Ectodermal cell (in vitro differentiated cells): ENCODE measurements around the gene IGF2R.
"Not testable (repeated sequence)": the region's sequence is repeated elsewhere in the genome, so short reads cannot be mapped to it uniquely, and the experiment has no call there.

Experiments
- H3K27ac ChIP-seq: 2 replicates; pipeline ENCODE4 v1.7.0; 2013; ENCODE audit warnings: mild to moderate bottlenecking, low read depth, low read length; ENCODE audit not compliant: insufficient read depth, poor library complexity, severe bottlenecking
- H3K27me3 ChIP-seq: 2 replicates; pipeline ENCODE4 v1.7.0; 2013; ENCODE audit warnings: mild to moderate bottlenecking, low read length; ENCODE audit not compliant: insufficient read depth, control insufficient read depth, poor library complexity, severe bottlenecking
- H3K36me3 ChIP-seq: one replicate; pipeline ENCODE4 v1.7.0; 2013; ENCODE audit warnings: low read length; ENCODE audit not compliant: control insufficient read depth, insufficient read depth
- H3K4me1 ChIP-seq: one replicate; pipeline ENCODE4 v1.7.0; 2013; ENCODE audit warnings: low read length; ENCODE audit not compliant: control insufficient read depth, insufficient read depth
- H3K4me3 ChIP-seq: 2 replicates; pipeline ENCODE4 v1.7.0; 2013; ENCODE audit warnings: low read depth, low read length, control low read depth; ENCODE audit not compliant: insufficient read depth
- H3K9me3 ChIP-seq: 2 replicates; pipeline ENCODE4 v1.7.0; 2013; ENCODE audit warnings: mild to moderate bottlenecking, low read length, moderate library complexity; ENCODE audit not compliant: control insufficient read depth
- WGBS, 2 experiments: methylation state at CpG; one replicate each; pipeline ENCODE4 v1.1.7; 2013; ENCODE audit warnings: missing lambda C conversion rate in 2 of 2; 5-methylcytosine and 5-hydroxymethylcytosine counted together

IGF2R gene

GRCh38 chr6:159966339-159966738 lies 2.5 kb upstream of the IGF2R start:
- Histone ChIP-seq H3K9me3 (no peaks in the 10 kb centered on the region), H3K4me1 (peaks cover 5% of the 10 kb centered on the region), H3K4me3 (no peak overlapping the region), H3K36me3 (no peaks in the 10 kb centered on the region), H3K27me3 (peaks cover 26% of the 10 kb centered on the region), H3K27ac (no peak overlapping the region)
- 91 to 92% methylated on average over 4 of the region's 4 CpGs for WGBS, 2 experiments

- Histone ChIP-seq H3K4me1 (peaks cover 5% of the 10 kb centered on the region), H3K9me3 (no peaks in the 10 kb centered on the region), H3K27ac (no peak overlapping the region), H3K36me3 (no peaks in the 10 kb centered on the region), H3K27me3 (peaks cover 26% of the 10 kb centered on the region), H3K4me3 (no peak overlapping the region)
- 89 to 94% methylated on average over 3 of the region's 3 CpGs for WGBS, 2 experiments
Measured at GRCh38 chr6:159966981-159967380, 1.9 kb upstream of the IGF2R start.

- not testable (repeated sequence) for H3K9me3 ChIP-seq, H3K27ac ChIP-seq, H3K36me3 ChIP-seq, H3K4me3 ChIP-seq, H3K4me1 ChIP-seq
- 94% methylated on average over 15 to 16 of the region's 17 CpGs for WGBS, 2 experiments
- H3K27me3 ChIP-seq, result peaks cover 26% of the 10 kb centered on the region
Measured at GRCh38 chr6:159967621-159968020, 1.3 kb upstream of the IGF2R start.

GRCh38 chr6:159969204-159969912 lies 476 bp downstream of the IGF2R start:
- Histone ChIP-seq H3K36me3 (no peaks in the 10 kb centered on the region), H3K4me3 (peak overlapping the region; percentile 84), H3K4me1 (peaks cover 5% of the 10 kb centered on the region), H3K9me3 (no peaks in the 10 kb centered on the region), H3K27me3 (peaks cover 20% of the 10 kb centered on the region), H3K27ac (peak overlapping the region; percentile 86)
- 0 to 1% methylated on average over 91 of the region's 91 CpGs for WGBS, 2 experiments

GRCh38 chr6:159969921-159970320 lies 1.0 kb downstream of the IGF2R start:
- WGBS, 2 experiments, result 2% methylated on average over 7 to 8 of the region's 8 CpGs
- Histone ChIP-seq H3K4me3 (peak overlapping the region; percentile 84), H3K4me1 (peaks cover 5% of the 10 kb centered on the region), H3K36me3 (no peaks in the 10 kb centered on the region), H3K27ac (peak overlapping the region; percentile 86), H3K27me3 (peaks cover 16% of the 10 kb centered on the region), H3K9me3 (no peaks in the 10 kb centered on the region)

- 91 to 92% methylated on average over 17 of the region's 18 CpGs for WGBS, 2 experiments
- peaks cover 5% of the 10 kb centered on the region for H3K4me1 ChIP-seq
- H3K9me3 ChIP-seq, result no peaks in the 10 kb centered on the region
- H3K27ac ChIP-seq, result no peak overlapping the region
- H3K36me3 ChIP-seq, result no peaks in the 10 kb centered on the region
- H3K27me3 ChIP-seq, result peaks cover 11% of the 10 kb centered on the region
- H3K4me3 ChIP-seq, result no peak overlapping the region
Measured at GRCh38 chr6:159970659-159971063, 1.8 kb downstream of the IGF2R start.

- H3K36me3 ChIP-seq, result no peaks in the 10 kb centered on the region
- H3K27ac ChIP-seq, result no peak overlapping the region
- no peak overlapping the region for H3K4me3 ChIP-seq
- H3K4me1 ChIP-seq, result peaks cover 6% of the 10 kb centered on the region
- no peaks in the 10 kb centered on the region for H3K9me3 ChIP-seq
- H3K27me3 ChIP-seq, result peaks cover 2% of the 10 kb centered on the region
- 91 to 93% methylated on average over 12 of the region's 12 CpGs for WGBS, 2 experiments
Measured at GRCh38 chr6:159971341-159972178, 2.7 kb downstream of the IGF2R start.

- no peak overlapping the region for H3K4me3 ChIP-seq
- peaks cover 13% of the 10 kb centered on the region for H3K4me1 ChIP-seq
- H3K36me3 ChIP-seq, result no peaks in the 10 kb centered on the region
- H3K9me3 ChIP-seq, result no peaks in the 10 kb centered on the region
- no peaks in the 10 kb centered on the region for H3K27me3 ChIP-seq
- 87 to 88% methylated on average over 9 of the region's 9 CpGs for WGBS, 2 experiments
- no peak overlapping the region for H3K27ac ChIP-seq
Measured at GRCh38 chr6:159972506-159973268, 3.8 kb downstream of the IGF2R start.

- Histone ChIP-seq H3K4me1 (peaks cover 16% of the 10 kb centered on the region), H3K27ac (no peak overlapping the region), H3K4me3 (no peak overlapping the region), H3K36me3 (no peaks in the 10 kb centered on the region), H3K27me3 (peaks cover 5% of the 10 kb centered on the region), H3K9me3 (no peaks in the 10 kb centered on the region)
- WGBS, 2 experiments, result 81 to 86% methylated on average over 2 of the region's 2 CpGs
Measured at GRCh38 chr6:159973406-159973805, 4.5 kb downstream of the IGF2R start.

- 95 to 96% methylated on average over 2 of the region's 2 CpGs for WGBS, 2 experiments
- H3K9me3 ChIP-seq, result no peaks in the 10 kb centered on the region
- H3K4me3 ChIP-seq, result no peak overlapping the region
- H3K4me1 ChIP-seq, result peaks cover 22% of the 10 kb centered on the region
- H3K27me3 ChIP-seq, result peaks cover 7% of the 10 kb centered on the region
- no peak overlapping the region for H3K27ac ChIP-seq
- H3K36me3 ChIP-seq, result no peaks in the 10 kb centered on the region
Measured at GRCh38 chr6:159973951-159974350, 5.1 kb downstream of the IGF2R start.
